Esophagus squamous epithelium (tissue), 5 donors: ENCODE results near the gene EHMT1. TPM values are rescaled to one million over a fixed set of nuclear protein-coding genes. Genes with fewer than 3 reads are reported as not detected.

Experiments
- DNase-seq: peaks from one replicate; lab custom pipeline; 2025; lab: John Stamatoyannopoulos, UW
- H3K27ac ChIP-seq, 4 donors: fragments of 200-600 bp; sonication (generic); one replicate each; pipeline ENCODE4 v1.5.1; 2016 to 2019; ENCODE audit warnings: mild to moderate bottlenecking in 1 of 4
- H3K27me3 ChIP-seq, 4 donors: fragments of 200-600 bp; sonication (generic); 1 replicate in 3 of 4; 2 replicates in 1 of 4; pipeline versions ENCODE4 v1.5.1 to v1.6.0; 2017 to 2021; ENCODE audit warnings: antibody characterized with exemption in 1 of 4
- H3K36me3 ChIP-seq, 3 donors: fragments of 200-600 bp; sonication (generic); one replicate each; pipeline ENCODE4 v1.5.1; 2016 to 2019
- H3K4me1 ChIP-seq, 3 donors: fragments of 200-600 bp; sonication (generic); one replicate each; pipeline ENCODE4 v1.5.1; 2017 to 2019
- H3K4me3 ChIP-seq, 4 donors: fragments of 200-600 bp; sonication (generic); 1 replicate in 3 of 4; 2 replicates in 1 of 4; pipeline ENCODE4 v1.5.1; 2016 to 2019; ENCODE audit warnings: mild to moderate bottlenecking in 2 of 4, moderate library complexity in 1 of 4
- H3K9me3 ChIP-seq, 3 donors: fragments of 200-600 bp; sonication (generic); one replicate each; pipeline ENCODE4 v1.5.1; 2016 to 2019
- CTCF ChIP-seq, 6 experiments: fragments of 450-650 bp in 4 of 6; fragments of 200-600 bp in 2 of 6; sonication (generic) in 2 of 6; IDR thresholded peaks; one replicate each; pipeline ENCODE4 v1.5.1; 2016 to 2019; ENCODE audit warnings: antibody characterized with exemption in 6 of 6, mild to moderate bottlenecking in 4 of 6, moderate library complexity in 4 of 6
- POLR2A ChIP-seq, 4 donors: fragments of 450-650 bp; IDR thresholded peaks; one replicate each; pipeline ENCODE4 v1.6.1; 2017; ENCODE audit warnings: antibody characterized with exemption in 4 of 4, mild to moderate bottlenecking in 4 of 4, moderate library complexity in 3 of 4
- WGBS, 2 donors: methylation state at CpG; one replicate each; pipeline ENCODE4 v1.1.5; 2018; 5-methylcytosine and 5-hydroxymethylcytosine counted together
- intact Hi-C: fragments of 100-400 bp; cut with DNase I; formaldehyde crosslinking; loops from one replicate; pipeline ENCODE4 v1.15.0; 2022
- total RNA-seq, 4 donors: library from RNA; depleted of rRNA; stranded (reverse); fragments of >200 nt; gene quantifications; one replicate each; pipeline ENCODE4 v1.1.0, GENCODE V29; 2016
- donor health status: DM: yes; HTN: yes; CAD: no.

The EHMT1 gene
- total RNA-seq, 4 donors from 2014 or later, result 42.8 to 87.0 (median 65.0) TPM

DNA sequence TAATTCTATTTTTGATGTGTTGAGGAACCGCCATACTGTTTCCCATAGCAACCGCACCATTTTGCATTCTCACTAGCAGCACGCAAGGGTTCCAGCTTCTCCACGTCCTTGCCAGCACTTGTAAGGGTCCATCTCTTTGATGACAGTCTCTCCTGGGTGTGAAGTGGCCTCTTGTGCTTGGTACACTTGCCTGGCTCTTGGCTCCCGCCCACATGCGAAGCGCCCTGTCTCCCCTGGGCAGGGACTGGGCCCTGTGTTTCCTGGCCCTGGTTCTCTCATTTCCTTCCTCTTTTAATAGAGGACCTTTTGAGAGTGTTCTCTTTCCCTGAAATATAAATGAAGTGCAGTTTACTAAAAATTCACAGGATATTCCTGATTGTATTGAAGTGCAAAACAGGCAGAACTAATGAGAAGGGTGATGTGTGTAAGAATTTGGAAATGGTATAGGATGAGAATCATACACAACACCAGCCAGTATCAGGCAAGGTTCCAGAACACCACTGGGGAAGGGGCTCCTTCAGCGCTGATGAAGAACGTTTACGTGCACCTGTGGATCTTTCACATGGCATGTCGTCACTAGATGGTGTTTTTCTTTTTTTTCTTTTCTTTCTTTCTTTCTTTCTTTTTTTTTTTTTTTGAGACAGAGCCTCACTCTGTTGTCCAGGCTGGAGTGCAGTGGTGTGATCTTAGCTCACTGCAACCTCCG is 73.0 kb downstream of the EHMT1 start:
- Histone ChIP-seq H3K4me3 (no peak overlapping the region), H3K27me3 (no peaks in the 10 kb centered on the region), H3K9me3 (no peaks in the 10 kb centered on the region), H3K4me1 (peaks cover 0 to 83% (median 15%) of the 10 kb centered on the region in 3 donors), H3K36me3 (peaks cover 0 to 9% (median 0%) of the 10 kb centered on the region in 3 donors), H3K27ac (no peak overlapping the region)
- WGBS, 2 donors, result 71 to 78% methylated on average over 11 to 12 of the region's 12 CpGs
- no peak for TF ChIP-seq POLR2A (IDR thresholded peaks at IDR 0.05)
- no peak for TF ChIP-seq CTCF (IDR thresholded peaks at IDR 0.05)
- no peak for DNase-seq
- intact Hi-C loops, result no loop called here

- no peaks in the 10 kb centered on the region for H3K27me3 ChIP-seq
- 87 to 91% methylated on average over 22 to 28 of the region's 36 CpGs for WGBS, 2 donors
- TF ChIP-seq POLR2A (IDR thresholded peaks at IDR 0.05) (no peak), CTCF (IDR thresholded peaks at IDR 0.05) (no peak)
- intact Hi-C loops, result no loop called here
- peaks cover 0 to 58% (median 15%) of the 10 kb centered on the region in 3 donors for H3K4me1 ChIP-seq
- H3K9me3 ChIP-seq, result no peaks in the 10 kb centered on the region
- peaks cover 0 to 11% (median 0%) of the 10 kb centered on the region in 3 donors for H3K36me3 ChIP-seq
- H3K4me3 ChIP-seq, result no peak overlapping the region
- DNase-seq, result no peak
- no peak overlapping the region for H3K27ac ChIP-seq
These were observed 75.6 kb downstream of the EHMT1 start for GRCh38 chr9:137694236-137694959.

GRCh38 chr9:137694962-137695875 is 76.4 kb downstream of the EHMT1 start:
- no peak for DNase-seq

GRCh38 chr9:137696136-137696925 is 77.5 kb downstream of the EHMT1 start:
- no peak overlapping the region for H3K4me3 ChIP-seq
- intact Hi-C loops, result no loop called here
- peaks cover 0 to 39% (median 7%) of the 10 kb centered on the region in 3 donors for H3K4me1 ChIP-seq
- TF ChIP-seq CTCF (IDR thresholded peaks at IDR 0.05), result no peak
- peaks cover 0 to 11% (median 0%) of the 10 kb centered on the region in 3 donors for H3K36me3 ChIP-seq
- H3K9me3 ChIP-seq, result no peaks in the 10 kb centered on the region
- 80 to 85% methylated on average over 11 to 12 of the region's 12 CpGs for WGBS, 2 donors
- no peak overlapping the region for H3K27ac ChIP-seq
- H3K27me3 ChIP-seq, result no peaks in the 10 kb centered on the region
- DNase-seq, result no peak

More at GRCh38 chr9:137694962-137695875, 76.4 kb downstream of the EHMT1 start:
- no peaks in the 10 kb centered on the region for H3K27me3 ChIP-seq
- no peak overlapping the region for H3K4me3 ChIP-seq
- intact Hi-C loops, result no loop called here
- TF ChIP-seq POLR2A (IDR thresholded peaks at IDR 0.05), result no peak
- peak; percentile 18 to 55 (median 41) for TF ChIP-seq CTCF (IDR thresholded peaks at IDR 0.05)
- WGBS, 2 donors, result 75 to 84% methylated on average over 7 to 12 of the region's 22 CpGs
- peaks cover 0 to 11% (median 0%) of the 10 kb centered on the region in 3 donors for H3K36me3 ChIP-seq
- no peaks in the 10 kb centered on the region for H3K9me3 ChIP-seq
- no peak overlapping the region for H3K27ac ChIP-seq
- peaks cover 0 to 50% (median 15%) of the 10 kb centered on the region in 3 donors for H3K4me1 ChIP-seq
